Stimulated activated CD8-positive, alpha-beta memory T cell treated with anti-CD3 and anti-CD28 coated beads, Interleukin-4, amount 100 ng/mL, for 1 hour (primary cell): ENCODE data around the gene ZC3H10.
"Not testable (repeated sequence)": the region's sequence is repeated elsewhere in the genome, so short reads cannot be mapped to it uniquely, and the experiment has no call there.

Experiments
- DNase-seq, 2 donors: peaks; one replicate each; pipeline ENCODE4 v3.0.0-alpha.2; 2020; ENCODE audit warnings: low read depth in 2 of 2, low spot score in 1 of 2

Gene ZC3H10

DNA sequence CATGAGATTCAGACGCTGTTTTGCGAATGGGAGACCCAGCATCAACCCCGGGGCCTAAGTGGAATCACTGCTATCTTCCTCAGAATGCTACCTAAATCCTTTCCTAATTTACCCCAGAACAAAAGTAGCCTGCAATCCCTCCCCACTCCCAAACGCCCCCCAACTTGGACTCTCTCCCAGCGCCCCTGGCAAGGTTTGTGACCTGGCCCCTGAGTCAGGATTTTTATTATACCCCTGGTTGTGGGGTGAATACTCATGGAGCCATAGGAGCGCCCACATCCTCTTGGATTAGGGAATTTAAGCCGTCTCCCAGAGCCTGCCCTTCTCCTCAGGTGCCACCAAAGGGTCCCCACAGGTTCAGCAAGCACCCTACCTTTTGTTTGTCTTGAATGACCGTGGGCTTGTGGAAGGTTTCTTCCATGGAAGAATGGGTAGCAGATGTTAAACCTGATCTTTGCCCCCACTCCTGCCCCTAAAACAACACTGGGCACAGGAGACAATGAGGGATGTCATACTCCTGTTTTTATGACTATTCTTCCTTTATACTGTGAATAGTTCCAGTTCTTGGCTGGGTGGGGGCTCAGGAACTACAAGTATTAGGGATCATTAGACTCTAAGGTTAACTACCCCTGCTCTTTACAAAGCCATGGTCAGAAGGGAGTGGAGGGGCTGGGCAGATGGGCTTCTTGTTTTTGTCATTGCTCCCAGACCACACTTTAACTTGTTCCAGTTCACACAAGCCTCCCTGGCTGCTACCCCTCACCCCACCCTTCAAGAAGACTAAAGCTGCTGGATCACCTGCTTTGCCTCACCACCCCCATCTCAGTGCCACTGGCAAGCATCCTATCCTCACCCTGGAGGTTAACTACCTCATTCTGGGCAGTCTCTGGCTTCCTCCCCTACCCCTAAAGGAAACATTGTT is 35.0 kb downstream of the ZC3H10 start:
- no peak for DNase-seq

DNA sequence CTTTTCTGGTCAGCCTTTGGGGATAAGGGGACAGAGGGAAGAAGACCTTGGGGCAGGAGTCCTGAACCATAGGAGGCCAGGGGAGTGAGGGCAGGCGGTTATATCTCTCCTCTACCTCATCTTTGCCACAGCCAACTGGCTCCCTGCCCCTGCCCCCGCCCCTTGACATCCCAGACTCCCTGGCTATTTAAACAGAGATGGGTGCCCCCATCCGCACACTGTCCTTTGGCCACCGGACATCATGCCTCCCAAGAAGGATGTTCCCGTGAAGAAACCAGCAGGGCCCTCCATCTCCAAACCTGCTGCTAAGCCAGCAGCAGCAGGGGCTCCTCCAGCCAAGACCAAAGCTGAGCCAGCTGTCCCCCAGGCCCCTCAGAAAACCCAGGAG is 35.6 kb downstream of the ZC3H10 start:
- no peak for DNase-seq

DNA sequence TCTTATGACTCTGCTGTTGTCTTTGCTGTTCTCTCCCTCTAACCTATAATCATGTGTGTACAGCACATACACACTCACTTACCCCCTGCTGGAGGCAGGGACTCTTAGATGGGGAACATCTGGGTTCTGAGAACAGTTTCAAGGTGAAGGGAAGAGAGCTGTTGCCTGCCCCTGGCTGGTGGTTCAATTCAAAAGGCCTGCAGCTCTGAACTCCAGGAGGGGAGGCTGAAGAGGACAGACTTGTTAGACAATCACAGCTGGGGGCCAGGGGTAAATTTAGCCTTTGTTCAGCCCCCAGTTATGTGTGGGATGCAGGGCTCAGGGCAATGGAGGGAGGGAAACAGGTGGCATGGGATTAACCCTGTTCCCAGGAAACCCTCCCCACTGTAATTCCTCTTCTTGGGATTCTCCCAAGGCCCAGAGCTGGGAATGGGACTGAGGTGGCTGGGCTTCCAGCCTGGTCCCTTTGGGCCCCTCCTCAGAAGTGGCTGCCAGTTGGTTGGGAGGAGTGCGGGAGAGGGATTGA is 36.2 kb downstream of the ZC3H10 start:
- DNase-seq = no peak

DNA sequence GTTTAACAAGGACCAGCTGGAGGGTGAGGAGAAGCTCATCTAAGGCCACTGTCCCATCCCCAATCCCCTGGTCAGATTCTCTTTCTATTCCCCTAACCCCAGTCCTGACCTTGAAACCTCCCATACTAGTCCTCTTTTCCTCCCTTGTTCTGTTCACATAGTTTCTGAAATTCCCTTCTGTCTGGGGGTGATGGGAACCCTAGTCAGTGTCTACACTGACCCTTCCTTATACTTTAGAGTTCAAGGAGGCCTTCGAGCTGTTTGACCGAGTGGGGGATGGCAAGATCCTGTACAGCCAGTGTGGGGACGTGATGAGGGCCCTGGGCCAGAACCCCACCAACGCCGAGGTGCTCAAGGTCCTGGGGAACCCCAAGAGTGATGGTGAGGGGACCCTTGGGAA is 36.8 kb downstream of the ZC3H10 start:
- no peak for DNase-seq

DNA sequence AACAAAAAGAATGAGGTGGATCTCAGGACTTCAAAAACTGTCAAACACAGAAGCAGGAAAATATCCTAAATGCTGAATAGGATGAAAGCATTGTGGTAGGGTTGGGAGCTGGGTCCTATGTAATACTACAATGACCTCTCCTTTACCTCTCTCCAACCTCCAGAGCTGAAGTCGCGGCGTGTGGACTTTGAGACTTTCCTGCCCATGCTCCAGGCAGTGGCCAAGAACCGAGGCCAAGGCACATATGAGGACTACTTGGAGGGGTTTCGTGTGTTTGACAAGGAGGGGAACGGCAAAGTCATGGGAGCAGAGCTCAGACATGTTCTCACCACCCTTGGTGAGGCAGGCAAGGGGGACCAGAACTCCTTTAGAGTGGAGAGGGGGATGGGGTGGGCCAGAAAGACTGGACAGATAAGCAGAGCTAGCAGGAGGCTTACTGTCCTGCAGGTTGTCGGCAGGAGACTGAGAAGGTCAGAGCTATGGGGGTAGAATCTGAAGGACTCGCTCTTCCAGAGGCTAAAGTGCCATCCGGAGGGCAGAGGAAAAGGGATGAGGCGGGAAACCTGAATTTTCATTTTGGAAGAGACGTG is 37.3 kb downstream of the ZC3H10 start:
- DNase-seq = no peak

DNA sequence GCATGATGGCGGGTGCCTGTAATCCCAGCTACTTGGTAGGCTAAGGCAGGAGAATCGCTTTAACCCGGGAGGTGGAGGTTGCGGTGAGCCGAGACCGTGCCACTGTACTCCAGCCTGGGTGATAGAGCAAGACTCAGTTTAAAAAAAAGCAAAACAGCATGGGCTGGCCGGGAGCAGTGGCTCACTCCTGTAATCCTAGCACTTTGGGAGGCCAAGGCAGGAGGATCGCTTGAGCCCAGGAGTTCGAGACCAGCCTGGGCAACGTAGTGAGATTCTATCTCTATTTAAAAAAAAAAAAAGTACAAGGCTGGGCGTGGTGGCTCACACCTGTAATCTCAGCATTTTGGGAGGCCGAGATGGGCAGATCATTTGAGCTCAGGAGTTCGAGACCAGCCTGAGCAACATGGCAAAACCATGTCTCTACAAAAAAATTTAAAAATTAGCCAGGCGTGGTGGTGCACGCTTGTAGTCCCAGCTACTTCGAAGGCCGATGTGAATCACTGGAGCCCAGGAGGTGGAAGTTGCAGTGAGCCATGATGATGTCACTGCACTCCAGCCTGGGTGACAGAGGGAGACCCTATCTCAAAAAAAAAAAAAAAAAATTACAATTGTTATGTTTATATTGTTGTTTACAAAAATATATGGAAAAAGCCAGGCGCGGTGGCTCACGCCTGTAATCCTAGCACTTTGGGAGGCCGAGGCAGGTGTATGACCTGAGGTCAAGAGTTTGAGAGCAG is 38.6 kb downstream of the ZC3H10 start:
- DNase-seq = not testable (repeated sequence)

DNA sequence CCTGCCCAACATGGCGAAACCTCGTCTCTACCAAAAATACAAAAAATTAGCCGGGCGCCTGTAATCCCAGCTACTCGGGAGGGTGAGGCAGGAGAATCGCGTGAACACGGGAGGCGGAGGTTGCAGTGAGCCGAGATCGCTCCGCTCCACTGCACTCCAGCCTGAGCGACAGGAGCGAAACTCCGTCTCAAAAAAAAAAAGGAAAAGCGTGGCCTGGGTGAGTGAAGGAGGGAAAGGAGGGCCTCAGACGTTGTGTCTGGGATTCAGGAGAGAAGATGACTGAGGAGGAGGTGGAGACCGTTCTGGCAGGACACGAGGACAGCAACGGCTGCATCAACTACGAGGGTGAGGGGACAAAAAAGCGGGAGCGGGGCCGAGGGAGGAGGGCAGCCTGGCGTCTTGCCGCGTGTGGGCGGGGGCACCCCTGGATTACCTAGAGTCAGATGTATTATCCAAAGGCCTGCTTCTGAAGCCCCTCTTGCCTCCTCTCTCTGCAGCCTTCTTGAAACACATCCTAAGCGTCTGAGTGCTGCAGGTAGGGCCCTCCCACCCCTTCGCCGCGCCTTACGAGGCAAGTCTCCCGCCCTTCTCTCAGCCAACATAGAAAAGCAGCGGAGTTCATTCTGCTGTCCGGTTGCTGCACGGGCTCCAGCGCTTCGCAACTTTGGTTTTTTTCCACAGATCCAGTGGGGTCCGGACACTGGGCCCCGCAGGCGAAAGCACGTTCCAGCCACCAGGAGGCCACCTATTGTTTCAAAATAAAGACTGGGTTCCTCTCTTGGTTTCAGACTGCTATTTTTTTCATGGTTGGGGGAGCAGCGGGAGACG is 39.3 kb downstream of the ZC3H10 start:
- peak in 1 of 2 donors; percentile 10 for DNase-seq

DNA sequence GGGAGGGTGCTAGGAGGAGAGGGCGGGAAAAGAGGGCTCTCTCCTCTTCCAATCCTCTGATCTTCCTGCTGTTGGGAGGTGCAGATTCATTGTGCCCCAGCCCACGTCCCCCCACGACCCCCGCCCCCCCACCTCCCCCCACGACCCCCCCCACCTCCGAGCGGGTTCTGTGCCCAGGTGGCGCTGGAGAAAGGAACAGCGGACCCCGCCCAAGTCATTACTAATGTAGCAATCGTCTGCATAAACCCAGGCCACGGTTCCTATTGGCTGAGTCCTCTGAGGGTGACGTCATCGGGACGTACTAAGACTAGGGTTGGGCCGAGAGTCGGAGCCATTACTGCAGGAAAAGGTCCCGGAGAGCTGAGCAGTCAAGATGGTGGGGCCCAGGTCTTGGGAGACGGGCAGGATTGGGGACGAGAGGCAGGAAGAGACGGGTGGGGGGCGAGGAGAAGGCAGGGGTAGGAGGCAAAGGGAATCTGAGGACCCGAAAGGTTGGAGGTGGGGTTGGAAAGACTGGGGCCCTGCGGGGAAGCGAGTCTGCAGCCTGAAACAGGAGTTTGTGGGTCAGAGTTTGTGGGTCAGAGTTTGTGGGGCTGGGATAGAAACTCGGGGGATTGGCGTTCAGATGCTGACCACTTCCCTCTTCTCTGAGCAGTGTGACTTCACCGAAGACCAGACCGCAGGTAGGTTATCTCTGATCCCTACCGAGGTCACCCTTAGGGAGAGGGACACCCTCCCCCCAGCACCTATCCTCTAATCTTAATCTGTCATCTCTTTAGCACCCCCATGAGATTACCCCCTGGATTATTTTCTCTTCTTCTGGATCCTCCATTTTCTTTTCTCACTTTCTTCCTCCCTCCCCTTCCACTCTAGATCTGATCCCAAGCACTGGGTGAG is 40.2 kb downstream of the ZC3H10 start, which contains the start of gene MYL6:
Gene MYL6 (plus strand): TSS at position 331 of the 897 bp plus-strand sequence. CDS start 43 bp downstream, at position 374.
- DNase-seq = peak; percentile 67 to 81

DNA sequence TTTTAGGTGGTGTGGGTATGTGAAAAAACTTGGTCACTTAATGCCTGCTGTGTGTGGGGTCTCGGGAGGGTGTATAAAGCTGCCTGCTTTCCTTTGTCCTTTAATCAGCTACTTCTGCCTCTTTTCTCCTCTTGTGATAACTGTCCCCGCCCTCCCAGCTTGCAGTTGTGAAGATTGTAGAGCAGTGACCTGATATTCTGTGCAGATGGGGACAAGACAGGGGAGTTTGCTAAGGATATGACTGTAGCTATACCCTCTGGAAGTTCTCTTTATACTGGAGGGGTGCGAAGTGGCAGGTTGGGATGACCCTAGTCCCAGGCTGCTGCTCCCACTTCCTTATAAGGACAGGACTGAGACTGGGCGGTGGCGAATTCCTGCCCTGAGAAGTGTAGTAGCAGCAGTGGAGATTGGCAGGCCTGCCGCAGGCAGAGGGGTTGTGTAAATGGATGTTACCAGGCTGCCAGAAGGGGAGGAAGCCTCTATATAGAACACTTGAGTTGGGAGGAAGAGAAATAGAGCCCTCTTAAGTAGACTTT is 40.9 kb downstream of the ZC3H10 start:
- DNase-seq = no peak

DNA sequence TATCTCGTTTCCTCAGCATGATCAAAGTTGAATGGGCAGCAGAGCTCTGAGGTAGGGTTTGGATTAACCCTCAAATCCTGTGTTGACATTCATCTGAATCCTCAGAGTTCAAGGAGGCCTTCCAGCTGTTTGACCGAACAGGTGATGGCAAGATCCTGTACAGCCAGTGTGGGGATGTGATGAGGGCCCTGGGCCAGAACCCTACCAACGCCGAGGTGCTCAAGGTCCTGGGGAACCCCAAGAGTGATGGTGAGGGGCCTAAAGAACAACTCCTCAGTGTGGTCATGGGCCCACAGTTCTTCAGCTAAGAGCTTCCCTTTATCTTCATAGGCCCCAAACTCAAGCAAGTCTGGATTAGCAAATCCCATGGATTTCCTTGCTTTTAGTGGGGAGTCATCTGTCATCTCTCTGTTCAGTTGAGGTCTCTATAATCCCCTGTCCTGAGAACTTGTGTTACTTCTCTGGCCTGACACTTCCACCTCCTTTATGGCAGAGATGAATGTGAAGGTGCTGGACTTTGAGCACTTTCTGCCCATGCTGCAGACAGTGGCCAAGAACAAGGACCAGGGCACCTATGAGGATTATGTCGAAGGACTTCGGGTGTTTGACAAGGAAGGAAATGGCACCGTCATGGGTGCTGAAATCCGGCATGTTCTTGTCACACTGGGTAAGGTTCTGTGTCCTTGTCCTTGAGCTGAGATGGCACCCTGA is 41.6 kb downstream of the ZC3H10 start:
- no peak for DNase-seq

DNA sequence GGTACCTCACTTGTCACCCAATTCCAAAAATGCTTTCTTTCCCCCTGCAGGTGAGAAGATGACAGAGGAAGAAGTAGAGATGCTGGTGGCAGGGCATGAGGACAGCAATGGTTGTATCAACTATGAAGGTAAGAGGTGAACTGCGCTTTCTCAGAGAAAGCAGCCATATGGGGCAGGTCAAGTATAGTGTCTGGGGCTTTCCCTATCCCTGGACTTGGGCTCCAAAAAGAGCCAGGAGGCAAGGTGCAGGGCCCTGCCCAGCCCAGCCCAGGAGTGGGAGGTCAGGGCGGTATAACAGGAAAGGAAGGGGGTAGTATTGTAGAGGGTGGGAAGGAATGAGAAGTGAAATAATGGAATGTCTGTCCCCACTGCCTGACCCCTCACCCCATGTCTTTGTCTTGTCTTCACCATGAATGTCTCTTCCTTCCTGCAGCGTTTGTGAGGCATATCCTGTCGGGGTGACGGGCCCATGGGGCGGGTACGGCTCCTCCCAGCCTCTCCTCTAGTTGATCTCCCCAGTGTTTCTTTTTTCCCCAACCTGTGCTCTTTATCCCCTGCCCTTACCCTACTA is 42.2 kb downstream of the ZC3H10 start:
- DNase-seq = no peak

DNA sequence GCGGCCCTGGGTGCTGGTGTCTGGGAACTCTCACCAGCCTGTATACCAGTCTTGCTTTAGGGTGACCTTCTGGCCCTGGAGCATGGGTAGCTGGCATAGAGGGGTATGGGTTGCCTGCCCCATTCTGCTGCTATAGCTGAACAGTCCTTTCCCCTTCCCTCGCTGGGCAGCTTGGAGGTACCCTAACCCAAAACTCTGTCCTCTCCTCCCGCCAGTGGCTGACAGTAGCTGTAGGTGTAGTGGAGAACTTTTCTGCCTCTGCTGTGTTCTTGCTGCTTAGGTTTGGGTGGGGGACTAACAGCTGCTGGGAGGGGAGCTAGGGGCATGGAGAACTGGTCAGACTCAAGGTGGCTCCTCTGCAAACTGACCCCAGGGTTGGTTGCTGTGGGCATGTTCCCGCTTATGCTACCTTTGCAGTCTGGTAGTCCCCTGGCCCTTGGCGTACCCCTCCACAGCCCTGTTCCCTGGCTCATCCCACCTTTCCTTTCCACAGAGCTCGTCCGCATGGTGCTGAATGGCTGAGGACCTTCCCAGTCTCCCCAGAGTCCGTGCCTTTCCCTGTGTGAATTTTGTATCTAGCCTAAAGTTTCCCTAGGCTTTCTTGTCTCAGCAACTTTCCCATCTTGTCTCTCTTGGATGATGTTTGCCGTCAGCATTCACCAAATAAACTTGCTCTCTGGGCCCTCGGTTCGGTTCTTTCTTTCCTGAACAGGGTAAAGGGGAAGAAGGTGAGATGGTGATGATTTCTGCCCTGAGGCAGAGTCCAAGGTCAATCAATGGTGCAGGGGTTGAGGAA is 43.0 kb downstream of the ZC3H10 start:
- no peak for DNase-seq

DNA sequence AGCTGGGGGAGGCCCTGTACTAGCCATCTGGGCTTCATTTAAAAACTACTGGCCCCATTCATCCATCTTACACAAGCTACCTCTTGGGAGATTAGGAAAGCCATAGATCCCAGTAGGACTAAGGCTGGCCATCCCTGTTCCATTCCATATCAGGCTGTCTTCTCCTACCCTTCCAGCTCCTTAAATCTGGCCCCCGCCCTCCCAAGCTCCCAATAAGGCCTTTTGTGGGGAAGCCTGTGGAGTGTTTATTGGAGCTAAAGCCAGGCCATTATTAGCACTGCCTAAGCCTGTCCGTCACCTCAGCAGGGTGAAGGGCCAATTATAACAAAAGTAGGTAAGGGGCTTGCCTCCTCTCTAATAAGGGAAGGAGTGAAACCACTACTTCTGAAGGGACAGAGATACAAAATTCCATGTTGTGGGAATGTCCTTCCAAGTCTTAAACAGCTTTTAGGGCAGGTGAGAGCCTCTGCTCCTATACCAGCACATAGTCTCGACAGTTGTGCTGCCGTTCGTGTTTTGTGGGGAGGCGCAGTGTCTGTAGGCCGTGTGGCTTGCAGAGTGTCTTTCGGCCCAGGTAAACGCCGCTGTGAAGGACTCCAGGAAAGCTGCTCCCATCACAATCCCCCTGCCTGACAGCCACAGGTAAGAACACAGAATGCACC is 43.8 kb downstream of the ZC3H10 start:
- no peak for DNase-seq

DNA sequence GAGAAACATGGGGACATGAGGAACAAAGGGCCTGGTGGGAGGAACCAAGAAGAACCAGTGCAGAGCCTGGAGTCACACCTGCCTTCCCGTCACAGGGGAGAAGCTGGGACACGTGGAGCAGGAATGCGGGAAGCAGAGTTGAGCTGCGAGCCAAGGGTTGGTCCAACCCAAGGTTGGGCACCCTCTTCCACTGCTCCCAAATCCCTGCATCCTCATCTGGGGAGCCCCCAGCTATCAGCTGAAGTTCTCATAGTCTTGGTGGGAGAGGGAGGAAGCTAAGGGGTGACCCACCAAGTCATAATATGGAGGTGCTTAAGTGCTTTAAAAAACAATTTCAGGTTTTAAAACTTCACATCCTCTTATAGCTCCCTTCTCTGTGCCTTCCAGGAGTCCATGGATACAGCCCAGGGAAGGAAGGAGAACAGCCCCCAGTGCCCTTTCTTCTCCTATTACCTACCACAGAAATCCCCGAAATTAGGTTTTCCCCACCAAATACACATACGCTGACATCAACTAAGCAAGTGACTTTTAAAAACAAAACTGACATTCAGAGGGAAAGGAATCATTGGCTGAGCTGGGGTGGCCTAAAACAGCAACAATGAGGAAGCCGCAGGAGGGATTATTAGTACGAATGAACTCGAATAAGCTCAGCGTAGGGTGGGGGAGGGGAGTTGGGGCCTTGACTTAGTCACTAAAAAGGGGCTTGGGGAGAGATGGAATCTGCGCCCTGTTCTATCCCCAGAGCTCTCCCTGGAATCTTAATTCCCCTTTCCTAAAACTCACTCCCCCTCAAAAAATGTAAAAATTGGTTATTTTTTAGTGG is 44.6 kb downstream of the ZC3H10 start:
- DNase-seq = no peak

DNA sequence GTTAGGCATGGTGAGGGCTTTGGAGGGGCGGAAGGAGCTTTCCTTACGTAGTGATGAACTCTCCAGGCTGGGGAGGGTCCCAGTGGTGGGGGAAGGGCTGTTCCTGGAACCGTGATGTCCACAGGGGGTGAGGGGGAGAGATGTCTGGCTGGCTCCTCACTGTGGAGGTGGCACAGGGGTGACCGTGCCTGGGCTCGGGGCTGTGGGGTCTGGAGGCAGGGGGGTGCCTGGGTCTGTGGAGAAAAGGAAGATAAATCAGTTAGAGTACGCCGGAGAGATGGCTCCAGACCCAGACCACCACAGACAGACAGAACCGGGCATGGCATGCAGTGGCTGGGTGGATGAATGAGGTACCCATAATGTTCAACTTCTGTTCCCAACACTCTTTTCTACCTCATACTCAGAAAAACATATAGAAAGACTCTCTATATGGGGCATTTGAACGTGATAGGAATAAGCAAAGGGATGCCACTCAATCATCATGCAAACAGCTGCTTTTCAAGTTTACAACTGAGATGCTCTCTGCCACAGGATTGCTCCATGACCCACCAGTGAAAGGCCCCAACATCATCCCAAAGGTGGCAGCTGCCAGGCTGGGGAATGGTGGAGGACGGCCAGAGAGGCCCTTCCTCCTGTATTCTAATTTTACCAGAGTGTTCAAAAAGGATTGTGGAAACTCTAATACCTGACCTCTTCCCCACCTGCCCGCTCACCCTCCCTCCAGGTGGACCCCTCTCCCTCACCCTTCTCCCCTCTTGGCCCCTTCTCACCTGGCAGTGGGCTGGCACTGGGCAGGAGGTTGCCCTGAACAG is 45.7 kb downstream of the ZC3H10 start:
- no peak for DNase-seq
